HG03521 (cell line): Measurements from ENCODE around the gene DNAJC11.
"Not testable (repeated sequence)": the region's sequence is repeated elsewhere in the genome, so short reads cannot be mapped to it uniquely, and the experiment has no call there.

Experiments used
- ATAC-seq: cut with Tn5 transposase; IDR thresholded peaks from one replicate; pipeline ENCODE4 v1.9.1; 2021; ENCODE audit warnings: mild to moderate bottlenecking, moderate library complexity; ENCODE audit not compliant: unreplicated experiment

DNAJC11 gene

GRCh38 chr1:6695868-6696267 lies 5.7 kb downstream of the DNAJC11 start:
- no peak for ATAC-seq

DNA sequence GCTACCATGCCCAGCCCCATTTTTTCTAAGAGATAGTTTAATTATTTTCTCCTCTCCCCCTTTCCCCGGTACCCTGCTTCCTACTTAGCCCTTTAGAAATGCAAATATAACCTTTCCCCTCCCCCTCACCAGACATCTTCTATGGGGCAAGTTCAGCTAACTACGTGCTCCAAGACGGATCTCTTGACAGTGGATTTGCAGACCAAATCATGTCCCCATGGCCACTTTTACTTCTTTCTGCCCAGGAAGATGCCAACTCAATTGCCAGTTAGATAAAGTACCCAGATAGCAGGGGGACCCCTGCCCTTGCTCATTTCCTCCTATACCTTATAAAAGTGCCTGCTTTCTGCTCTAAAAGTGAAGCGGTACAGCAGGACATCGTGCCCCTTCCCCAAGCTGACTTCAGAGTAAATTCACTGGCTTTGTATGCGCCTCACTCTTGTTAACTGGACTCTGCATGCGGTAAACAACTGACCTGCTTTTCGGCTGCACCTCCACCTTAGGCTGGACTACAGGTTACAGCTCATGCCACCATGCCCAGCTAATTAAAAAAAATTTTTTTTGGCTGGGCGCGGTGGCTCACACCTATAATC lies 7.4 kb downstream of the DNAJC11 start:
- ATAC-seq = no peak

- no peak for ATAC-seq
Observed at GRCh38 chr1:6692956-6693355, 8.7 kb downstream of the DNAJC11 start.

DNA sequence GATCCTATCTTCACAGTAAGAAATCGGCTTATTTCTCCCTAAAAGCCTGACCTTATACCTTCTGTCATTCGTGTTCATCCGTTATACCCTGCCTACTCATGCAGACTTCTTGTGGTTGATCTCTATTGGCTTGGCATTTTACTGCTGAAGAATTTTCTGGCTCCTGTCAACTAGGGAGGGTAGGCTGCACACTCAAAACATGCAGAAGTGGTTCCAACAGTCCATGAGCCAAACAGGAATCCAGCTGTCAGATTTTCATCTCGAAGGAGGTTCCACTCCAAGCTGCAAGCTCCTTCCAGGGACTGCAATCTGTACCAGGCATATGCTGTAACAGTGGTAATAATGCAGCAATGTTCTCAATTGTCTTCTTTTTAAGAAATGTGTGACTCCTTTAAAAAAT lies 10.1 kb downstream of the DNAJC11 start:
- no peak for ATAC-seq

DNA sequence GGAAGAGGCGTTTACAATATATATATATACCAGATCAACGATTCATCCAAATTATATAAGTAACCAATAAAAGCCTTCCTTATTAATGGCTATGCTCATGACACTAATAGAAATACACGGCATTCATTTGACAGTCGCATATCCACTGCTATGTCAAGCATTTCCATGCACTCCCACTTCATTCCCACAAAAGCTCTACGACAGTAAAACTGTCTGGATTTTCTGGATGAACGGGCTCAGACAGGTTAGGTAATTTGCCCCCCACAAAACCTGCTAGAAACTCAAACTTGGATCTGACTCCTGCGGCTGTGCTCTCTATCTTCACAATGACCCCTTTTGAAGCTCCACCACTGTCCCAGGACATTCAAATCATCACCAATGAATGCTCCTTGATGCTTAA lies 11.4 kb downstream of the DNAJC11 start:
- ATAC-seq = no peak

DNA sequence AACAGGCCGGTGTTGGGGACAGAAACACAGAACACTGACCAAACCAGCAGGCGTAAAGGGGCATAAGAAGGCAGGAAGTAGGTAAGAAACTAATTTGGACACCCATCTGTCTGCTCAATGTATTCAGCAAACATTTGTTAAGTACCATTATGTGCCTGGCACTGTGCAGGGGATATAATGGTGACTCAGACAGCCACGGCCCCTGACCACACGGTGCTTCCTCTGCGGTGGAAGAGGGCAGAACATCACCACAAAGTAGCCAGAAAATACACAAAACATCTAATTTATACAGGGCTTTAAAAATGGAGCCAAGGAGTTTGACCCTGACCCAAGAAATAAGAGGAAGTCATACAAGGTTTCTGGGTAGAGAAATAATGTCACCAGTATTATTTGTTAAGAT lies 12.9 kb downstream of the DNAJC11 start:
- no peak for ATAC-seq

GRCh38 chr1:6688001-6688400 lies 13.6 kb downstream of the DNAJC11 start:
- no peak for ATAC-seq

DNA sequence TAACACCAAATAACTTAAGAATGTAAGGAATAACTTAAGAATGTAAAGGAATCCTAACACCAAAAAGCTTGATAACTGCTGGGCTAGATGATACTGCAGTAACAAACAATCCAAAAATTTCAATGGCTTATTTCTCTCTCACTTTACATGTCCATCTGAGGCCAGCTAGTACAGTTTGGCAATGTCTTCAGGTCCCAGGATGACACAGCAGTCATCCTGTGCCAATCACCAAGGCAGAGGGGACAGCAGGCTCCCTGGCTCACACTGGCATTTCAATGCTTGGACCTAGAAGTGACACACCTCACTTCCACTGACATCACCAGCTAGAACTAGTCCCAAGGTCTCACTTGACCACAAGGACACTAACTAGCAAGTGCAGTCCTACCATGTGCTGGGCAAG lies 15.3 kb downstream of the DNAJC11 start:
- no peak for ATAC-seq

- ATAC-seq = no peak
Observed at GRCh38 chr1:6685381-6685780, 16.2 kb downstream of the DNAJC11 start.

GRCh38 chr1:6683434-6683833 lies 18.2 kb downstream of the DNAJC11 start:
- no peak for ATAC-seq

- ATAC-seq = no peak
Observed at GRCh38 chr1:6675941-6676340, 25.7 kb downstream of the DNAJC11 start.

DNA sequence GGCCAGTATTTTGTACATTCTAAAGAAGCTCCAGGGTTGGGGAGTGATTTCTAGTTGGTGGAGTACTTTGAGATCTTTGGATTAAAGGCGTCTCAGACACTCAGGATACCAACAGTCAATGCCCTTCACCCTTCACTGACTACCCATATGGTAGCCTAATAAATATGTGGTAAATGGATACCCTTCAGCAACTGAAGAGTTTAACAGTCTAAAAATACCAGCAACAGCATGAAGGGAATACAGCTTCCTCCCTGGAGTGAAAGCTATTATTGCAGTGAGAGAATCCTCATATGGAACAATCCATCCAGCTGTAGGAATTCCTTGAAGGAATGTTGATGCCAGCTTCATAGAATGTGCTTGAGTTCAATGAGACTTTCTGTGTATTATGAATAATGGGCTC lies 26.8 kb downstream of the DNAJC11 start:
- ATAC-seq = no peak

DNA sequence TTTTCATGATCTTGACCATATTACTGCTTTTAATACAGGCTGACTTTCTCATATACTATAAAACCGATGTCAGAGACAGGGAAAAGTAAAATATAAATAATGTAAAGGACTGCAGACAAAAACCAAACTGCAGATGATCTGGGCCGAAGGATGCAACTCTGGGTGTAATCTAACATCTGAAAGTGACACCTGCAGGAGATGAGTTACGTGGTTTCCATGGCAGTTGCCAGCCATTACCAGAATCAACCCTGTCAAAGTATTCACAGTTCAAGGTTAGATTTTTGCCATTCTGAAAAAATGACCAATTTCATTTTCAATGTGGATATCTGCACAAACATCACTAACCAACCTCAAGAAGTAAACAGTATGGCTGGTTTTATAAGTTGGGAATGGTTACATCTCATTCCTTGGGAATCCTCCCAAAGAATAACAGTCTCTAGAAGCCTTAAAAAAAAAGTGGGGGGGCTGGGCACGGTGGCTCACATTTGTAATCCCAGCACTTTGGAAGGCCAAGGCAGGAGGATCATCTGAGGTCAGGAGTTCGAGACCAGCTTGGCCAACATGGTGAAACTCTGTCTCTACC lies 27.7 kb downstream of the DNAJC11 start:
- ATAC-seq = no peak

DNA sequence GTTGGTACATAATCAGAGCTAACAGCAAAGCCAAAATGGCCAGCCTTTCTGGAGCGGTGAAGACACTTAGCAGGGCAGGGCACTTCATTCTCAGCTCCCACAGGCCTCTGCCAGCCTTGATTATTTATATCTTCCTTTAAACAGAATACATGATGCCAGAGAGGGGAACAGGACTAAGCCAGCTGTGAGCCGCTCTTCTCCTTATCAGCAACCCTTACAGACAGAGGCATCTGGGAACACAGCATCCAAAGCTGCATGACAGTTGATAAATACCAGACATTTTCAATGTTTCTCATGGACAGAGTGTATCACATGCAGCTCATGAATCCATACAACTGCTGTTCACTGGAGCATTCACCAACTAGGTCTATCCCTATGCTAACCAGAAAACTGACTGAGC lies 29.1 kb downstream of the DNAJC11 start:
- ATAC-seq = no peak

GRCh38 chr1:6668503-6668902 lies 33.1 kb downstream of the DNAJC11 start:
- ATAC-seq = no peak

DNA sequence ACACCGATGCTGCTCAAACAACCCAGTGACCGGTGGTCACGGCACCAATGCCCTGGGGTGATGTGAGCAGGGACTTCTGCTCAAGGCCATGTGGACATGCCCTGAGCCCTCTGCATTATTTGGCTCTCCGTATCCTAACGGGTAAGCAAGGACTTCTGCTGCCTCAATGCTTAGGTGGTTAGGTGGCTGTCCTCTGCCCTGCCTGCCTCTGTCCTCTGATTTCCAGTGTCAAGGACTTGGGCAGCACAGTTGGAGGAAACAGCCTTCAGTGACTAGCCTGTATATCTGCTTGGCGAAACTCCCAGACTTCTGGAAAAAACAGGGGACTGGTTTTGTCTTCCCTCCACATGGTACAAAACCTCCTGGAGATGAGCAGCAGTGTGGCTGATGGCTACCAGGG lies 34.5 kb downstream of the DNAJC11 start:
- ATAC-seq = no peak

- ATAC-seq = no peak
Observed at GRCh38 chr1:6666696-6667095, 34.9 kb downstream of the DNAJC11 start.

- ATAC-seq = not testable (repeated sequence)
Observed at GRCh38 chr1:6662468-6662867, 39.1 kb downstream of the DNAJC11 start.

GRCh38 chr1:6660415-6661049 lies 41.1 kb downstream of the DNAJC11 start:
- no peak for ATAC-seq

DNA sequence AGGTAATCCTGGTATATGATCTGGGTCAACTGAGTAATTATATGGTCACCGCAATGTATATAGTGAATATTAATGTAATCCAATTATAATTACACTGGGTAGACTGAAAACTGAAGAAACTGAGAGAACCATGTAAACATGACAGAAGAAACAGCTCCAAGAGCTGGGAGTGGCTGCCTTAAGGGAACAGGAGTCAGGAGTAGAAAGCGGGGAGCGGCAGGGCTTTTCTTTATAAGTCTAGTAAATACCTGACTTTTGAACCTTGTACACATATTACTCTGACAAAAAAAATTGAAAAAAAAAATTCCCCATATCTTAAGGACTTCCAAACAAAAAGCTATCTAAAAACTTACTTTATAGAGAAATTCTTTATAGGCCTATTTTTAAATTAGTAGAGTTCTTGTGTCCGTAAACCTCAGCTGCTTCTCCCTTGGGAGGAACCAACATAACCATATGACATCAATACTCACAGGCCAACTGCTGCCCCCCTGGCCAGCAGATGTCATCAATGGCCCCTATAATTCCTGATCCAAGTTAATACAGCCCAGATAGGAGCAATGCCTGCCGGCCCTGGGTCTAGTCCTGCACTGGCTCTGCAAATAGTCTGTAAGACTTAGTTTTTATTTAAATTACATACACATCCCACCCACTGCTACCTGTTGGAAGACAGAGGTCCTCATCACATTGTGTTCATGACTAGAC lies 43.1 kb downstream of the DNAJC11 start:
- ATAC-seq = no peak

GRCh38 chr1:6657138-6657537 lies 44.5 kb downstream of the DNAJC11 start:
- ATAC-seq = no peak
